Brain microvascular endothelial cell (primary cell): ENCODE data around the gene MYD88.
A peak's percentile ranks its signal among the peaks of the same experiment; 100 is the strongest.

ENCODE experiments used
- DNase-seq: peaks from one replicate; pipeline ENCODE4 v3.0.0-alpha.2; 2020
- H3K27ac ChIP-seq: fragments of 250-450 bp; sonication (Bioruptor Pico); 2 replicates; pipeline ENCODE4 v1.5.1; 2020; ENCODE audit warnings: mild to moderate bottlenecking, moderate library complexity
- H3K27me3 ChIP-seq: fragments of 250-450 bp; sonication (Bioruptor Pico); replicated peaks from 2 replicates; pipeline ENCODE4 v1.5.1; 2020; ENCODE audit warnings: mild to moderate bottlenecking
- H3K36me3 ChIP-seq: fragments of 250-450 bp; sonication (Bioruptor Pico); replicated peaks from 2 replicates; pipeline ENCODE4 v1.5.1; 2020; ENCODE audit warnings: mild to moderate bottlenecking
- H3K4me3 ChIP-seq: 2 replicates; pipeline ENCODE4 v1.5.1; 2011; ENCODE audit warnings: low read depth, mild to moderate bottlenecking, control low read depth, low read length, moderate library complexity
- CTCF ChIP-seq: IDR thresholded peaks from 2 replicates; pipeline ENCODE4 v1.5.1; 2011; ENCODE audit warnings: low read depth, mild to moderate bottlenecking, moderate library complexity, low read length, control low read depth, inconsistent platforms; ENCODE audit errors: missing control alignments
- in situ Hi-C: cut with HindIII; loops from 2 replicates; pipeline ENCODE4 v1.10.0; 2017; ENCODE audit warnings: low sequenced_read_pairs, low pct_ligation_motif_present

Gene MYD88

GRCh38 chr3:38148311-38148882 is 9.9 kb downstream of the MYD88 start:
- Histone ChIP-seq H3K4me3 (no peak overlapping the region), H3K36me3 (no peaks in the 10 kb centered on the region), H3K27me3 (no peaks in the 10 kb centered on the region), H3K27ac (no peak overlapping the region)
- TF ChIP-seq CTCF: no peak
- DNase-seq: no peak
- in situ Hi-C loops: no loop called here

- Histone ChIP-seq H3K27ac (no peak overlapping the region), H3K4me3 (no peak overlapping the region), H3K27me3 (no peaks in the 10 kb centered on the region), H3K36me3 (no peaks in the 10 kb centered on the region)
- no peak for DNase-seq
- in situ Hi-C loops: no loop called here
- TF ChIP-seq CTCF: no peak
These were observed 11.2 kb downstream of the MYD88 start for GRCh38 chr3:38149708-38150107.

GRCh38 chr3:38150780-38151528 is 12.5 kb downstream of the MYD88 start:
- DNase-seq: no peak
- peak; percentile 29 for TF ChIP-seq CTCF
- Histone ChIP-seq H3K27me3 (no peaks in the 10 kb centered on the region), H3K4me3 (no peak overlapping the region), H3K36me3 (no peaks in the 10 kb centered on the region), H3K27ac (no peak overlapping the region)
- in situ Hi-C loops: no loop called here

- H3K4me3 ChIP-seq: no peak overlapping the region
- no peaks in the 10 kb centered on the region for H3K27me3 ChIP-seq
- in situ Hi-C loops: no loop called here
- TF ChIP-seq CTCF: no peak
- no peaks in the 10 kb centered on the region for H3K36me3 ChIP-seq
- DNase-seq: no peak
- H3K27ac ChIP-seq: no peak overlapping the region
These were observed 13.3 kb downstream of the MYD88 start for GRCh38 chr3:38151667-38152265.

GRCh38 chr3:38152609-38153008 is 14.1 kb downstream of the MYD88 start:
- H3K4me3 ChIP-seq: no peak overlapping the region
- H3K36me3 ChIP-seq: no peaks in the 10 kb centered on the region
- H3K27ac ChIP-seq: no peak overlapping the region
- DNase-seq: no peak
- no peak for TF ChIP-seq CTCF
- no peaks in the 10 kb centered on the region for H3K27me3 ChIP-seq
- in situ Hi-C loops: no loop called here

GRCh38 chr3:38153221-38153620 is 14.8 kb downstream of the MYD88 start:
- H3K27ac ChIP-seq: no peak overlapping the region
- DNase-seq: no peak
- H3K4me3 ChIP-seq: no peak overlapping the region
- TF ChIP-seq CTCF: no peak
- no peaks in the 10 kb centered on the region for H3K36me3 ChIP-seq
- no peaks in the 10 kb centered on the region for H3K27me3 ChIP-seq
- in situ Hi-C loops: no loop called here
